Panc1 (cell line): ENCODE results near the gene HINFP. TPM values are rescaled to one million over a fixed set of nuclear protein-coding genes. Genes with fewer than 3 reads are reported as not detected.

Experiments
- ATAC-seq: fragments of 200-7000 bp; cut with Tn5 transposase; 2 replicates; pipeline ENCODE4 v1.9.1; 2020; ENCODE audit warnings: mild to moderate bottlenecking, moderate library complexity
- BruUV-seq: library from RNA; stranded (reverse); fragments of 400-500 nt; replicated peaks from 2 replicates; lab custom pipeline; 2021; lab: Mats Ljungman, UMichigan
- CTCF ChIA-PET: fragments of 300-600 bp; sonication (Branson Sonifier 250); formaldehyde crosslinking; loops from one replicate; lab custom pipeline; 2022; ENCODE audit warnings: antibody characterized with exemption; lab: Charles Lee
- POLR2A ChIA-PET: fragments of 300-600 bp; sonication (Branson Sonifier 250); formaldehyde crosslinking; loops from one replicate; lab custom pipeline; 2022; ENCODE audit warnings: antibody characterized with exemption; lab: Charles Lee
- DNase-seq: peaks from one replicate; pipeline ENCODE4 v3.0.0-alpha.2; 2010; ENCODE audit warnings: low read depth, low spot score
- H3K27ac ChIP-seq: 2 replicates; pipeline ENCODE4 v1.5.1; 2011; ENCODE audit warnings: mild to moderate bottlenecking, low read length, inconsistent platforms
- H3K27me3 ChIP-seq: fragments of 200-500 bp; sonication (Bioruptor generic); 2 replicates; pipeline ENCODE4 v1.6.0; 2014; ENCODE audit warnings: low read length, inconsistent platforms; ENCODE audit not compliant: control insufficient read depth, insufficient read depth
- H3K36me3 ChIP-seq: fragments of 200-500 bp; sonication (Bioruptor generic); 2 replicates; pipeline ENCODE4 v1.5.1; 2014; ENCODE audit warnings: inconsistent platforms, mild to moderate bottlenecking, low read length, moderate library complexity; ENCODE audit not compliant: control insufficient read depth, insufficient read depth
- H3K4me1 ChIP-seq: 2 replicates; pipeline ENCODE4 v1.5.1; 2011; ENCODE audit warnings: inconsistent platforms, mild to moderate bottlenecking, low read length, moderate library complexity; ENCODE audit not compliant: control insufficient read depth, insufficient read depth
- H3K4me3 ChIP-seq, 2 experiments: 2 replicates each; pipeline ENCODE4 v1.5.1; 2011 to 2012; ENCODE audit warnings: low read depth in 2 of 2, low read length in 2 of 2, mild to moderate bottlenecking in 2 of 2, inconsistent platforms in 1 of 2, moderate library complexity in 1 of 2
- H3K9me3 ChIP-seq: fragments of 200-500 bp; sonication (Bioruptor generic); 2 replicates; pipeline ENCODE4 v1.5.1; 2014; ENCODE audit warnings: low read depth, mild to moderate bottlenecking, inconsistent platforms, low read length, moderate library complexity; ENCODE audit not compliant: control insufficient read depth, insufficient read depth
- POLR2AphosphoS5 ChIP-seq: IDR thresholded peaks from 2 replicates; pipeline ENCODE4 v1.6.1; 2012; ENCODE audit warnings: mild to moderate bottlenecking, low read depth, low read length, moderate library complexity
- SIN3A ChIP-seq: IDR thresholded peaks from 2 replicates; pipeline ENCODE4 v1.6.1; 2012; ENCODE audit warnings: low read depth, mild to moderate bottlenecking, low read length, moderate library complexity, borderline replicate concordance; ENCODE audit not compliant: insufficient read depth
- TCF7L2 ChIP-seq: IDR thresholded peaks from 2 replicates; pipeline ENCODE4 v1.6.1; 2011; ENCODE audit warnings: mild to moderate bottlenecking, low read depth, low read length, inconsistent platforms
- in situ Hi-C: cut with HindIII; loops from 2 replicates; pipeline ENCODE4 v1.10.0; 2016; ENCODE audit warnings: low sequenced_read_pairs, low pct_unique_long_range_greater_than_20kb
- intact Hi-C: fragments of 100-400 bp; cut with micrococcal nuclease; formaldehyde crosslinking; loops from one replicate; pipeline ENCODE4 v1.10.0; 2022; ENCODE audit not compliant: unreplicated experiment
- total RNA-seq: library from RNA; stranded (reverse); gene quantifications from one replicate; pipeline ENCODE4 v1.2.1, GENCODE V29; 2021; ENCODE audit not compliant: unreplicated experiment
- TF ChIP-seq, protein P1 (sequence below): fragments of 450-650 bp; IDR thresholded peaks from 2 replicates; pipeline ENCODE4 v1.5.1; 2017; ENCODE audit warnings: mild to moderate bottlenecking
- TF ChIP-seq, protein P2 (sequence below), 2 experiments: IDR thresholded peaks; 2 replicates each; pipeline ENCODE4 v1.6.1; 2011 to 2012; ENCODE audit warnings: low read depth in 2 of 2, control low read depth in 1 of 2, low read length in 1 of 2, mild to moderate bottlenecking in 1 of 2, moderate library complexity in 1 of 2; ENCODE audit not compliant: insufficient read depth in 1 of 2

The HINFP gene
- total RNA-seq, 1 experiment from 2014 or later = 52.7 TPM

DNA sequence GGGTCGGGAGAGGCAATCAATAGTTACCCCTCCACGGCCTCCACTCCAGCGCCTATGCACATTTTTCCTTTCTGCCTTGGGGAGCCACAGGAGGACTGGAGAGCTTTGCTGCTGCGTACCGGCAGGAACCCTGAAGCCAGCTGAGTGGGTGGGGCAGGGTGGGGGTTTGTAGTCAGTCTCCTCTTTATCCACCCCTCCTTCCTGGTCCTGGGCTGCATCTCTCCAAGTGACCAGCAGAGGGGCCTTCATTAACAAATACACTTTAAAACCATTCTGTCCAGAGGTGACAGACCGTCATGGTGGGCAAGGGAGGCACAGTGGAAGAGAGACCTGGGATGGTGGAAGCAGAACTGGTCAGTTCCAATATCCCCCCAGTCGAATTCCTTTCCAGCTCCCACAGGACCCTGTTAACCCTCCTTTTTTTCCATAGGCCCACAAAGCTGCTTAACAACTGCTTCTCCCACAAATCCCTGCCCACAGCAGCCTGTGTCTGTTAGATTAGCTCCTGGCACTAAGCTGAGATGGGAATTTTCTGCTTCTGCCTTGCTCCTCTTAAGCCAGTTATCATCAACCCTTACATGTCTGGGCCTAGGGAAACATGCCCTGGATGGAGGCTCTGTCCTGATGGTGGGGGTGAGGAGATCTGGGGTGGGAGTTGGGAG is 23.6 kb downstream of the HINFP start:
- TF ChIP-seq SIN3A = no peak
- TF ChIP-seq POLR2AphosphoS5 = no peak
- TF ChIP-seq, protein P1, sequence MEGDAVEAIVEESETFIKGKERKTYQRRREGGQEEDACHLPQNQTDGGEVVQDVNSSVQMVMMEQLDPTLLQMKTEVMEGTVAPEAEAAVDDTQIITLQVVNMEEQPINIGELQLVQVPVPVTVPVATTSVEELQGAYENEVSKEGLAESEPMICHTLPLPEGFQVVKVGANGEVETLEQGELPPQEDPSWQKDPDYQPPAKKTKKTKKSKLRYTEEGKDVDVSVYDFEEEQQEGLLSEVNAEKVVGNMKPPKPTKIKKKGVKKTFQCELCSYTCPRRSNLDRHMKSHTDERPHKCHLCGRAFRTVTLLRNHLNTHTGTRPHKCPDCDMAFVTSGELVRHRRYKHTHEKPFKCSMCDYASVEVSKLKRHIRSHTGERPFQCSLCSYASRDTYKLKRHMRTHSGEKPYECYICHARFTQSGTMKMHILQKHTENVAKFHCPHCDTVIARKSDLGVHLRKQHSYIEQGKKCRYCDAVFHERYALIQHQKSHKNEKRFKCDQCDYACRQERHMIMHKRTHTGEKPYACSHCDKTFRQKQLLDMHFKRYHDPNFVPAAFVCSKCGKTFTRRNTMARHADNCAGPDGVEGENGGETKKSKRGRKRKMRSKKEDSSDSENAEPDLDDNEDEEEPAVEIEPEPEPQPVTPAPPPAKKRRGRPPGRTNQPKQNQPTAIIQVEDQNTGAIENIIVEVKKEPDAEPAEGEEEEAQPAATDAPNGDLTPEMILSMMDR = peak; percentile 88
- no peak for TF ChIP-seq TCF7L2
- TF ChIP-seq, protein P2, sequence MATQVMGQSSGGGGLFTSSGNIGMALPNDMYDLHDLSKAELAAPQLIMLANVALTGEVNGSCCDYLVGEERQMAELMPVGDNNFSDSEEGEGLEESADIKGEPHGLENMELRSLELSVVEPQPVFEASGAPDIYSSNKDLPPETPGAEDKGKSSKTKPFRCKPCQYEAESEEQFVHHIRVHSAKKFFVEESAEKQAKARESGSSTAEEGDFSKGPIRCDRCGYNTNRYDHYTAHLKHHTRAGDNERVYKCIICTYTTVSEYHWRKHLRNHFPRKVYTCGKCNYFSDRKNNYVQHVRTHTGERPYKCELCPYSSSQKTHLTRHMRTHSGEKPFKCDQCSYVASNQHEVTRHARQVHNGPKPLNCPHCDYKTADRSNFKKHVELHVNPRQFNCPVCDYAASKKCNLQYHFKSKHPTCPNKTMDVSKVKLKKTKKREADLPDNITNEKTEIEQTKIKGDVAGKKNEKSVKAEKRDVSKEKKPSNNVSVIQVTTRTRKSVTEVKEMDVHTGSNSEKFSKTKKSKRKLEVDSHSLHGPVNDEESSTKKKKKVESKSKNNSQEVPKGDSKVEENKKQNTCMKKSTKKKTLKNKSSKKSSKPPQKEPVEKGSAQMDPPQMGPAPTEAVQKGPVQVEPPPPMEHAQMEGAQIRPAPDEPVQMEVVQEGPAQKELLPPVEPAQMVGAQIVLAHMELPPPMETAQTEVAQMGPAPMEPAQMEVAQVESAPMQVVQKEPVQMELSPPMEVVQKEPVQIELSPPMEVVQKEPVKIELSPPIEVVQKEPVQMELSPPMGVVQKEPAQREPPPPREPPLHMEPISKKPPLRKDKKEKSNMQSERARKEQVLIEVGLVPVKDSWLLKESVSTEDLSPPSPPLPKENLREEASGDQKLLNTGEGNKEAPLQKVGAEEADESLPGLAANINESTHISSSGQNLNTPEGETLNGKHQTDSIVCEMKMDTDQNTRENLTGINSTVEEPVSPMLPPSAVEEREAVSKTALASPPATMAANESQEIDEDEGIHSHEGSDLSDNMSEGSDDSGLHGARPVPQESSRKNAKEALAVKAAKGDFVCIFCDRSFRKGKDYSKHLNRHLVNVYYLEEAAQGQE (IDR thresholded peaks at IDR 0.05; ENCODE audit: insufficient read depth in 1 of 2, low read depth in 2 of 2, low read length in 1 of 2) = no peak
- Histone ChIP-seq H3K27me3 (no peaks in the 10 kb centered on the region), H3K36me3 (no peaks in the 10 kb centered on the region), H3K4me1 (peaks cover 5% of the 10 kb centered on the region; the same call in 1 of the 2 replicates), H3K27ac (no peak overlapping the region), H3K9me3 (no peaks in the 10 kb centered on the region), H3K4me3 (peak overlapping the region in 1 of 2 experiments; percentile 15; a peak in 1 of 4 replicates)
- in situ Hi-C loops = no loop called here
- ATAC-seq (peak; percentile 91), DNase-seq (peak; percentile 52)
- CTCF ChIA-PET = interaction anchor here (0.6 to 1.3 kb wide), 5 partner anchors 20 to 179 kb away, joined by 3 to 7 read pairs (median 3); partner anchors contain the start of gene HINFP
- POLR2A ChIA-PET = interaction anchor here (0.6 kb wide), 1 partner anchor 28 kb away, joined by 4 read pairs; no protein-coding TSS in a partner anchor
- BruUV-seq = no TSS peak
- intact Hi-C loops = loop anchor here (1.0 to 5.0 kb wide), 2 partner anchors 51 to 177 kb away; no protein-coding TSS in a partner anchor

DNA sequence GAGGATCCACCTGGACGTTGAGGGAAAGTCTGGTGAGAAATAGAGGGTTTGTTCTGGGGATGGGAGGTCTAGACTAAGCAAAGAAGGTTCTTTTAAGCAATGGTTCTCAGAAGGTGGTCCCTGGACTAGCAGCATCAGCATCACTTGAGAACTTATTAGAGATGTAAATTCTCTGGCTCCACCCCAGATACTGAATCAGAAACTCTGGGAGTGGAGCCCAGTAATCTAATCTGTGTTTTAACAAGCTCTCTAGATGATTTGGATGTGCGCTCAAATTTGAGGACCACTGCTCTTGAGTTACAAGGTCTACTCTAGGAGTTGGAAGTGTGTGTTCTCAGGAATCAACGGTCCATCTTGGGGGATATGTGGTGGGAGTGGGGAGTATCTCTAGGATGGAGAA is 24.2 kb downstream of the HINFP start:
- Histone ChIP-seq H3K27me3 (no peaks in the 10 kb centered on the region), H3K27ac (no peak overlapping the region), H3K36me3 (no peaks in the 10 kb centered on the region), H3K4me3 (no peak overlapping the region), H3K9me3 (no peaks in the 10 kb centered on the region), H3K4me1 (peaks cover 5% of the 10 kb centered on the region; the same call in 1 of the 2 replicates)
- BruUV-seq = no TSS peak
- no peak for ATAC-seq
- POLR2A ChIA-PET = no interaction called here
- intact Hi-C loops = loop anchor here (1.0 to 5.0 kb wide), 2 partner anchors 51 to 177 kb away; no protein-coding TSS in a partner anchor
- in situ Hi-C loops = no loop called here
- DNase-seq = no peak
- TF ChIP-seq POLR2AphosphoS5 = no peak
- CTCF ChIA-PET = interaction anchor here (0.5 to 0.9 kb wide), 3 partner anchors 20 to 177 kb away, joined by 3 to 4 read pairs (median 3); no protein-coding TSS in a partner anchor
